Measurements from ENCODE around the gene BARX1. TPM values are rescaled to one million over a fixed set of nuclear protein-coding genes. Genes with fewer than 3 reads are reported as not detected.

The BARX1 gene
- total RNA-seq, 1 experiment from 2014 or later = not detected

Other genes starting within 250 kb of the BARX1 start
- gene PTPDC1, start 129.1 kb upstream of the BARX1 start, total RNA-seq (2014; rRNA removed) = 11.5 and 13.6 TPM in 2 replicates

Data from LHCN-M2 (cell line).